Trophoblast cell (in vitro differentiated cells and primary cell): ENCODE data around the gene PLAC8.
A peak's percentile ranks its signal among the peaks of the same experiment; 100 is the strongest.

ENCODE experiments used
- DNase-seq, 2 donors: peaks; one replicate each; pipeline ENCODE4 v3.0.0-alpha.2; 2016
- H2AFZ ChIP-seq: 2 replicates; pipeline ENCODE4 v1.6.1; 2013; ENCODE audit warnings: low read length, moderate library complexity, mild to moderate bottlenecking; ENCODE audit not compliant: insufficient read depth, poor library complexity
- H2AK5ac ChIP-seq: 2 replicates; pipeline ENCODE4 v1.6.1; 2013; ENCODE audit warnings: mild to moderate bottlenecking, low read length
- H2BK120ac ChIP-seq: 2 replicates; pipeline ENCODE4 v1.6.1; 2013; ENCODE audit warnings: low read length, mild to moderate bottlenecking, moderate library complexity; ENCODE audit not compliant: insufficient read depth, poor library complexity
- H2BK12ac ChIP-seq: 2 replicates; pipeline ENCODE4 v1.6.1; 2013; ENCODE audit warnings: mild to moderate bottlenecking, low read length, moderate library complexity
- H2BK5ac ChIP-seq: 2 replicates; pipeline ENCODE4 v1.6.1; 2013; ENCODE audit warnings: low read length, low read depth, moderate library complexity, mild to moderate bottlenecking; ENCODE audit not compliant: poor library complexity
- H3K14ac ChIP-seq: 2 replicates; pipeline ENCODE4 v1.6.1; 2013; ENCODE audit warnings: mild to moderate bottlenecking, low read length
- H3K18ac ChIP-seq: 2 replicates; pipeline ENCODE4 v1.6.1; 2013; ENCODE audit warnings: mild to moderate bottlenecking, low read length
- H3K23ac ChIP-seq: 2 replicates; pipeline ENCODE4 v1.6.1; 2013; ENCODE audit warnings: low read length
- H3K27ac ChIP-seq: 2 replicates; pipeline ENCODE4 v1.5.1; 2013; ENCODE audit warnings: low read depth, mild to moderate bottlenecking, inconsistent platforms, low read length, moderate library complexity
- H3K27me3 ChIP-seq: 2 replicates; pipeline ENCODE4 v1.6.1; 2013; ENCODE audit warnings: inconsistent platforms, mild to moderate bottlenecking, low read length, moderate library complexity; ENCODE audit not compliant: insufficient read depth
- H3K36me3 ChIP-seq, 2 experiments: 1 replicate in 1 of 2; 2 replicates in 1 of 2; pipeline ENCODE4 v1.6.1; 2013; ENCODE audit warnings: low read length in 2 of 2, mild to moderate bottlenecking in 2 of 2, moderate library complexity in 1 of 2; ENCODE audit not compliant: insufficient read depth in 2 of 2, control insufficient read depth in 1 of 2
- H3K4ac ChIP-seq: 2 replicates; pipeline ENCODE4 v1.6.1; 2013; ENCODE audit warnings: low read depth, mild to moderate bottlenecking, low read length, moderate library complexity
- H3K4me1 ChIP-seq, 2 experiments: 1 replicate in 1 of 2; 2 replicates in 1 of 2; pipeline ENCODE4 v1.6.1; 2013; ENCODE audit warnings: low read length in 2 of 2, mild to moderate bottlenecking in 2 of 2, moderate library complexity in 1 of 2; ENCODE audit not compliant: insufficient read depth in 2 of 2, control insufficient read depth in 1 of 2
- H3K4me2 ChIP-seq: 2 replicates; pipeline ENCODE4 v1.6.1; 2013; ENCODE audit warnings: inconsistent platforms, mild to moderate bottlenecking, low read length, moderate library complexity
- H3K4me3 ChIP-seq: 2 replicates; pipeline ENCODE4 v1.5.1; 2013; ENCODE audit warnings: mild to moderate bottlenecking, low read depth, low read length, inconsistent platforms
- H3K79me1 ChIP-seq: one replicate; pipeline ENCODE4 v1.6.1; 2013; ENCODE audit warnings: low read length
- H3K79me2 ChIP-seq: 2 replicates; pipeline ENCODE4 v1.6.1; 2013; ENCODE audit warnings: low read length, mild to moderate bottlenecking; ENCODE audit not compliant: control insufficient read depth, insufficient read depth, poor library complexity
- H3K9ac ChIP-seq: 2 replicates; pipeline ENCODE4 v1.6.1; 2013; ENCODE audit warnings: mild to moderate bottlenecking, low read length
- H3K9me3 ChIP-seq: 2 replicates; pipeline ENCODE4 v1.6.1; 2013; ENCODE audit warnings: low read depth, mild to moderate bottlenecking, control low read depth, inconsistent platforms, low read length; ENCODE audit not compliant: insufficient read depth
- H4K12ac ChIP-seq: 2 replicates; pipeline ENCODE4 v1.6.1; 2013; ENCODE audit warnings: low read depth, mild to moderate bottlenecking, low read length, moderate library complexity
- H4K8ac ChIP-seq: 2 replicates; pipeline ENCODE4 v1.6.1; 2013; ENCODE audit warnings: low read depth, mild to moderate bottlenecking, low read length, moderate library complexity
- H4K91ac ChIP-seq: one replicate; pipeline ENCODE4 v1.6.1; 2013; ENCODE audit warnings: low read depth, mild to moderate bottlenecking, low read length, moderate library complexity
- WGBS: extraction: QIAGEN DNeasy Blood & Tissue Kit; methylation state at CpG from one replicate; pipeline ENCODE4 v1.1.7; 2013; ENCODE audit warnings: missing lambda C conversion rate; ENCODE audit not compliant: insufficient read length, insufficient coverage; ENCODE audit errors: extremely low coverage; 5-methylcytosine and 5-hydroxymethylcytosine counted together

Gene PLAC8

DNA sequence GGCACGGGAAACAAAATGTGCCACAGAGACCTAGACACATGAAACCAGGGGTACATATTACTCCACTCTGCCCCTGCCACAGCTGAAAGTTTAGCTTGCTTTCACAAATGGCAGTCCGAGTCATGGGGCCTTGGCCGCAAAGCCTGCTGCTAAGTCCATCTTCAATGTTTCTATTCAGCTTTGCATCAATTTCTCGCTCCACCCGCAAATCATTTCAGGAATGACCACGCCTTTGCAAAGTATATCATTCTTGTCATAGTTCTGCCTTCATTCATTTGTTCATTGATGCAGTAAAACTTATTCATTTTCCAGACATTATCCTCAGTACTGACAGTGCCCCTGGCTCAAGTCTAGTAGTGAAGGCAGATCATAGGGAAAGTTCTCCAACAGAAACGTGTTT lies 9.5 kb downstream of the PLAC8 start:
- no CpG with 5 or more reads among the region's 7 CpGs for WGBS
- no peak overlapping the region for H2BK5ac ChIP-seq

DNA sequence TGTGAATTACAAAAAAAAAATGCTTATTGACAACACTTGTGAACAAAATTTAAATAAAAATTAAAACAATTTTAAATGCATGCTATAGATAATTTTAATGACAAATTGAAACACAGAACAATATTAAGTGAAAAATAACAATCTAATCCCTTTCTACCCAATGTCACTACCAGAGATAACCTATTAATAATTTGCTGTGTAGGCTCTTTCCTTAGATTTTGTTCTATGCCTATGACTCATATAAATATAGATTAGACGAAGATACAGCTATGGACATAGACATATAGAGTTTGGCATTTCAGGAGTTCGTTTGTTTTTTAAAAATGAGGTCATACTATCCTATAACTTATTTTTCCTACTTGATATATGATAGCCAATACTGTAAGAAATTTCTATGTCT lies 18.1 kb downstream of the PLAC8 start:
- no peak overlapping the region for H4K12ac ChIP-seq
- no peak overlapping the region for H2BK12ac ChIP-seq
- no peak overlapping the region for H3K9ac ChIP-seq
- no peak overlapping the region for H3K4me3 ChIP-seq
- no peak overlapping the region for H3K4ac ChIP-seq
- no CpG with 5 or more reads among the region's 2 CpGs for WGBS
- H2BK5ac ChIP-seq = no peak overlapping the region
- H4K91ac ChIP-seq = no peak overlapping the region
- no peak overlapping the region for H4K8ac ChIP-seq
- no peak overlapping the region for H2AFZ ChIP-seq
- no peaks in the 10 kb centered on the region for H3K9me3 ChIP-seq
- no peak overlapping the region for H3K18ac ChIP-seq
- no peaks in the 10 kb centered on the region for H3K27me3 ChIP-seq
- H3K36me3 ChIP-seq = peaks cover 3 to 4% of the 10 kb centered on the region in 2 experiments
- no peak overlapping the region for H3K23ac ChIP-seq
- no peak overlapping the region for H2AK5ac ChIP-seq
- no peak overlapping the region for H2BK120ac ChIP-seq
- H3K79me2 ChIP-seq = no peaks in the 10 kb centered on the region
- H3K14ac ChIP-seq = no peak overlapping the region
- H3K27ac ChIP-seq = no peak overlapping the region
- no peak for DNase-seq
- no peak overlapping the region for H3K4me2 ChIP-seq
- H3K79me1 ChIP-seq = no peaks in the 10 kb centered on the region
- H3K4me1 ChIP-seq = no peaks in the 10 kb centered on the region

More for the DNA sequence above, 9.5 kb downstream of the PLAC8 start:
- peaks cover 3% of the 10 kb centered on the region for H3K79me2 ChIP-seq
- H3K4ac ChIP-seq = no peak overlapping the region
- H3K4me1 ChIP-seq = peaks cover 0 to 9% of the 10 kb centered on the region in 2 experiments
- peak in 1 of 2 donors; percentile 32 for DNase-seq
- H3K14ac ChIP-seq = no peak overlapping the region
- no peak overlapping the region for H2AK5ac ChIP-seq
- H2BK12ac ChIP-seq = no peak overlapping the region
- H3K4me2 ChIP-seq = no peak overlapping the region
- no peak overlapping the region for H2BK120ac ChIP-seq
- peaks cover 0 to 2% of the 10 kb centered on the region in 2 experiments for H3K36me3 ChIP-seq
- peaks cover 10% of the 10 kb centered on the region for H3K79me1 ChIP-seq
- no peak overlapping the region for H3K23ac ChIP-seq
- no peak overlapping the region for H4K12ac ChIP-seq
- H3K9ac ChIP-seq = no peak overlapping the region
- no peaks in the 10 kb centered on the region for H3K9me3 ChIP-seq
- no peak overlapping the region for H3K27ac ChIP-seq
- H4K91ac ChIP-seq = no peak overlapping the region
- H3K4me3 ChIP-seq = no peak overlapping the region
- no peak overlapping the region for H2AFZ ChIP-seq
- no peak overlapping the region for H4K8ac ChIP-seq
- no peaks in the 10 kb centered on the region for H3K27me3 ChIP-seq
- no peak overlapping the region for H3K18ac ChIP-seq

DNA sequence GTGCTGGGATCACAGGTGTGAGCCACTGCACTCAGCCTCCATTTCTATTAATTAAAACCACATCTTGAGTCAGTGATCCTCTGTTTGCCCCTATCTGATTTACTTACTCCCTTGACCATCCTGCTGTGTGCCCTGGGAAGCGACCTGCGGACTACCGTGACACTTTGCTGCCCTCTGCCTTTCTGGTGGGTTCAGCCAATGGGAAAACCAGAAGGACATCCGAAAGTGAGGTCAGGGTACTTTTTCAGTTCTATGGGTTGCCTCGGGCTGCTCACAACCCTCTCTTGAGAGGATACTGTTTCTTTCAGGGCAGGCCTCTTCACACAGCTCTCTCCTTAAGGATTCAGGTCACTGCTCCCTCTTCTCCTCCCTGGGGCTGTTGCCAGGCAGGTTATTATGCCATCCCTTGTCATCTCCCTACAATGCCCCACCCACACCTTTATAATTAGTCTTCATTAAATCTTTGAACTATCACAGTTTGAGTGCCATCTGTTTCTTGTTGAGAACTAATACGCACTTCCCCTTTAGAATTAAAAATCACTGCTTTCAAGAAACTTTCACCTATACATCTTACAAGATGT lies 21.4 kb downstream of the PLAC8 start:
- no peak overlapping the region for H3K4me3 ChIP-seq
- no peak overlapping the region for H3K4ac ChIP-seq
- H4K8ac ChIP-seq = no peak overlapping the region
- H3K18ac ChIP-seq = no peak overlapping the region
- no peak overlapping the region for H2AFZ ChIP-seq
- H3K79me2 ChIP-seq = no peaks in the 10 kb centered on the region
- H3K4me1 ChIP-seq = no peaks in the 10 kb centered on the region
- no peak overlapping the region for H4K12ac ChIP-seq
- H3K9ac ChIP-seq = no peak overlapping the region
- no peak overlapping the region for H2BK12ac ChIP-seq
- WGBS = no CpG with 5 or more reads among the region's 6 CpGs
- DNase-seq = no peak
- no peaks in the 10 kb centered on the region for H3K79me1 ChIP-seq
- H2BK5ac ChIP-seq = no peak overlapping the region
- H3K36me3 ChIP-seq = peaks cover 3 to 4% of the 10 kb centered on the region in 2 experiments
- no peaks in the 10 kb centered on the region for H3K27me3 ChIP-seq
- H3K23ac ChIP-seq = no peak overlapping the region
- no peak overlapping the region for H2BK120ac ChIP-seq
- no peak overlapping the region for H2AK5ac ChIP-seq
- no peak overlapping the region for H3K14ac ChIP-seq
- H4K91ac ChIP-seq = no peak overlapping the region
- H3K9me3 ChIP-seq = no peaks in the 10 kb centered on the region
- no peak overlapping the region for H3K4me2 ChIP-seq
- H3K27ac ChIP-seq = no peak overlapping the region

DNA sequence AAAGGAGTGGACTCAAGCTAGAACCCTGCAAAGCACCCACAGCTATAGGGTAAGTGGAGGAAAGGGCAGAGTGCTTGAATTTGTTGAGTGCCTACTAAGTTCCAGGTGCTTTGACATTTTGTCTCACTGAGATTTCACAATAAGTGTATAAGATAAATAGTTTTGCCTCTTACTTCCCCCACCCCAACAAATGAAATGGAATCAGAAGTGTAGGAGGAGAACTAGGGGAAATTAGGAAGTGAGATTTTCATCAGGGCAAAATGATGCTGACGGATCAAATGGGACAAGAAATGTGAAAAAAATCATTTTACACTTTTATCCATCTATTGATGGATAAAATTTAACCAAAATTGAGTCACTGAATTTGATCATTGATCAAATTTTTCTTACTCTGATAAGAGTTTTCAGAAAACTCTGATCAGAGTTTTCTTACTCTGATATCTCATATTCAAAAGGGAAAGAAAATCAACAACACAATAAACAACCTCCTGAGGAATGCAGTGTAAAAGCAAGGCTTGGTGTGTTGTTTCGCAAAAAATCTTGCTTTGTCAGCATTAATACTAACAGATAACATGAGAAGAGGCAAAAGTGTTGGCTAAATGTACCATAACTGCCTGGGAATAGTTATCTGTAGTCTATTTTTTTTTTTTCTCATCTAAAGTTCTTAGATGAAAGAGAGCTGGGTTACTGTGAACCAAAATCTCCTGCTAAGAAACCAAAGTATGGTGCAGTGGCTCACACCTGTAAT lies 24.9 kb downstream of the PLAC8 start:
- Histone ChIP-seq H3K9me3 (no peaks in the 10 kb centered on the region), H3K27ac (no peak overlapping the region), H2BK120ac (no peak overlapping the region), H3K79me1 (no peaks in the 10 kb centered on the region), H3K4me3 (no peak overlapping the region), H3K4ac (no peak overlapping the region), H3K23ac (no peak overlapping the region), H3K79me2 (no peaks in the 10 kb centered on the region), H3K4me2 (no peak overlapping the region), H2BK12ac (no peak overlapping the region), H2AFZ (no peak overlapping the region), H2BK5ac (no peak overlapping the region), H3K4me1 (no peaks in the 10 kb centered on the region), H2AK5ac (no peak overlapping the region), H4K91ac (no peak overlapping the region), H3K14ac (no peak overlapping the region), H3K9ac (no peak overlapping the region), H3K18ac (no peak overlapping the region), H4K8ac (no peak overlapping the region), H3K36me3 (peaks cover 2 to 3% of the 10 kb centered on the region in 2 experiments), H4K12ac (no peak overlapping the region), H3K27me3 (no peaks in the 10 kb centered on the region)
- no peak for DNase-seq
- WGBS = no CpG with 5 or more reads among the region's 2 CpGs
